SK-N-SH treated with all-trans-retinoic acid at 6 μM for 48 hours (cell line): ENCODE results near the gene IFI27.

ENCODE experiments used
- ARNTL ChIP-seq: fragments of 450-650 bp; formaldehyde crosslinking; IDR thresholded peaks from 2 replicates; pipeline ENCODE4 v1.5.0; 2020; ENCODE audit warnings: low read depth, mild to moderate bottlenecking, moderate library complexity, borderline replicate concordance
- TOX ChIP-seq: fragments of 250-450 bp; sonication (Bioruptor Pico); IDR thresholded peaks from 2 replicates; pipeline ENCODE4 v1.8.0; 2021; ENCODE audit warnings: mild to moderate bottlenecking, moderate library complexity, borderline replicate concordance

DNA sequence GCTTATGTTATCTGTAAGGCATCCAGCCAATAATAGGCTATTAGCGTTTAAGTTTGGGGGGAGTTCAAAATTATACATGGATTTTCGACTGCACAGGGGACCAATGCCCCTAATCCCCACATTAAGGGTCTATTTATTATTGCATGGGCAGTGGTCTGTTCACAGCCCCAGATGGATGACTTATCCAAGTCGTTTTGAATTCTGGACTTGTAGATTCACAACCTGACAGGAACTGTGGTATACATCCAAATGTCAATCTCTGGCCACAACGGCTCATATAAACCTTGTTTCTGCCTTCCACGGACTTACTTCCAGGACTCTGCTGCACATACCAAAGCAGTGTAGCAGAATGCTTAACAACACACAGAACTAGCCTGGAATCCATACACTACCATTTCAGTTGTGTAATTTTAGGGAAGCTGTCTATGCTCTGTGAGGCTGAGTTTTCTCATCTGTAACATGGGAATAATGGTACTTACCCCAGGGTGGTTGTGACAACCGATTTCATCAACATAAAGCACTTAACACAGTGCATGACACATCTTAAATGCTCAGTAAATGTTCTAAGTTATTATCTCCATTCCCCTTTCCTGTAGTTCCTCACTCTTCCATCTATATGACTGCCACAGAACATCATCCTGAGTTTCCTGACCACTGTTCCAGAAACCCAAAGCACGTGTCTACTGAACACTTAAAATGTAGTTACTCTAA lies 33.3 kb upstream of the IFI27 start:
- no peak for TF ChIP-seq ARNTL (CRISPR knock-in tag)
- no peak for TF ChIP-seq TOX (CRISPR knock-in tag)
